KBM-7 (cell line): ENCODE data around the gene ZFHX2.
A peak's percentile ranks its signal among the peaks of the same experiment; 100 is the strongest.

ENCODE experiments used
- DNase-seq: peaks from one replicate; pipeline ENCODE4 v3.0.0-alpha.2; 2015
- in situ Hi-C: fragments of 300-500 bp; cut with MboI; formaldehyde crosslinking; loops from 2 replicates; pipeline ENCODE4 v1.14.3; 2020; ENCODE audit warnings: low sequenced_read_pairs, low pct_unique_long_range_greater_than_20kb, mixed read lengths

The ZFHX2 gene

DNA sequence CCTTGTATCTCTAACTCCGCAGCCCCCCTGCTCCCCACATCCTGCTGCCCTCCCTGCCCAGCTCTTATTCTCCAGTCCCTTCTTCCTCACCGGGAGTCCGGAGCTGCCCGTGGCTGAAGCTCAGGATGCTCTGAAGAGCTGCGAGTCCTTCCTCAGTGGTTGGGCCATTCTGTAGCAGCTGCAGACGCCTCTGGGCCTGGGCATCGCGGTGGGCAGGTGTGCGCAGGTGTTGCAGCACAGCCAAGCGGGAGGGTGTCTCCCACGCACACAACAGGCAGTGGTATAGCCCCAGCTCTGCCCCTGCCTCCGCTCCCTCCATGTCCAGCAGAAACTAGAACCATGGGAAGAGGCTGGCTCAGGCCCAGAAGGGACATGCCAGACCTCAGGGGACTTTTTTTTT is 20.2 kb downstream of the ZFHX2 start:
- no peak for DNase-seq
- in situ Hi-C loops = no loop called here

DNA sequence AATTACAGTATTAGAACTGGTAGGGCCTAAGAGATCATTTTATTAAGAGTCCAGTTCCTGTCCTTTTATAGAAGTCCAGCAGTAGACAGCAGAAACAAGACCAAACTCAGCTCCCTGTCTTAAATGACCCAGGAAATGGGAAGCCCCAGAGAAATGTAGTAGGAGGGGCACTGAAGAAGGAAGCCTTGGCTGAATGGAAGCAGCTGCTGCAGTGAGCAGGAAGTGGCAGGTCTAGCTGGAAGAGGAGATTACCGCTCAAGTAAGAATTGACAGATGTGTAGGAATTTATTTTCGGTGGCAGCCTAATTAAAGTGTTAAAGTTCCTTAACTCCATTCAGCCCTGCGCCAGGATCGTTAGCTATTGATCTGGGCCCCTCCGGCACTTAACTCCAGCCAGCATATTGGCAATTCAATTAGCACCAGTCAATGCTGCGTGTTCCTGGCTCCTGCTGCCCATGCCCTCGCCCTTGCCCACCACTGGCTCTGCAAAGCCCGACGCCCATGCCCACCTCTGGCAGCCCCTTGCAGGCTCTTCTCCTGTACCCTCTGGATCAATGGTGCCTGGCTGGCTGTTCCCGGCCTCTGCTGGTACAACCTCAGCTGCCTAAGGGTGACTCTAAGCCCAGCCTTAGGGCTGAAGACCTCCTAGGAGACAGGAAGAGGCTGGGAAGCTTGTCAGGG is 21.1 kb downstream of the ZFHX2 start:
- in situ Hi-C loops = no loop called here
- DNase-seq = peak; percentile 37

DNA sequence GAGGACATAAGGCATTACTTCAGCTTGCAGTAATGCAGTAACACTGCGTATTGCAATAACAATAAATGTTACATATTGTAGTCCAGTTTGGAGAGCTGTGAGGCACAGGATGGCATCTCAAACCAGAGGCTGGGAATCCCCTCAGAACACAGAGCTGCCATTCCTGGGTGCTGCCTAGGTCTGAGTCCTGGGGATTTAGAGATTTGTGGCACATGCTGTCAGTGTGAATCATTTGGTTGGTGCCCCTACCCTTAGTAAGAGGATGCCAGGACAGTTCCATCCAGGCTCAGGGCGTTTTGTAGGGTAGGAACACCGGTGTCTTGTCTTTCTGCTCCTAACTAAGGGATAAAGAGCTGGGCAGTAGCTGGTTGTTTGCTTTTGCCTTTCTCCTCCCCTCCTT is 22.5 kb downstream of the ZFHX2 start:
- DNase-seq = no peak
- in situ Hi-C loops = no loop called here

DNA sequence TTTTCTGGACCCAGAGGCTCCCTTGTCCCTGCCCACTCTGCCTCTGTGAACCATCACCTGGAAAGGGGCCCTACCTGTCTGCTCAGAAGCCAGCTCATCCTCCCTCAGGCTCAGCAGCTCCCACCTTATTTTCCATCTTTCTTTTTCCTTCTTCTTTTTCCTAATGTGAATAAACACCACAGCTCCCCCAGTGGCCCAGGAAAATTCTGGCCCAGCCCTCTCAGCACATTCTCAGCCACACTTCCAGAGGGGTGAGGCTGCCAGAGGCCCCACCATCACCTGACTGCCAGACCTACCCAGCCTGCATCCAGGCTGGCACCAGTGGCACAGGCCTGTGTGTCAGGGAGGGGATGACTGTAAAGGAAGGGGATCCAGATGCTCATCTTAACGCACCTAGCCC is 23.0 kb downstream of the ZFHX2 start:
- in situ Hi-C loops = no loop called here
- no peak for DNase-seq

DNA sequence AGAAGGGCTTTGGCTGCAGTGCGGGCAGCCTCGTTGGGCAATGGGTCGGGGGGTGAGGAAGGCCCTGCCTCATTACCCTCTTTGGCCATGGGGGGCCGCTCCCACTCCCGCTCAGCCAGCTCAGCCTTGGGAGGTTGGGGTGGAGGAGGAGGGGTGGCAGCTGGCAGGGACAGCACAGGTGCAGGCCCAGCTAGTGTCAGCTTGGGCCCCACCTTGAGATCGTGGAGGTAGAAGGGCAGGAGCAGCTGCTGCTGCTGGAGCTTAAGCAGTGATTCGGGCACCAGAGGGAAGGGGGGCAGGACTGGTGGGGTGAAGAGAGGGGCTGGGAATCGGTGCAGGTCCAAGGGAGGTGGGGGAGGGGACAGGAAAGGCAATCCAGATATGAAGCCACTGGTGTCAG is 26.0 kb downstream of the ZFHX2 start:
- DNase-seq = no peak
- in situ Hi-C loops = no loop called here

DNA sequence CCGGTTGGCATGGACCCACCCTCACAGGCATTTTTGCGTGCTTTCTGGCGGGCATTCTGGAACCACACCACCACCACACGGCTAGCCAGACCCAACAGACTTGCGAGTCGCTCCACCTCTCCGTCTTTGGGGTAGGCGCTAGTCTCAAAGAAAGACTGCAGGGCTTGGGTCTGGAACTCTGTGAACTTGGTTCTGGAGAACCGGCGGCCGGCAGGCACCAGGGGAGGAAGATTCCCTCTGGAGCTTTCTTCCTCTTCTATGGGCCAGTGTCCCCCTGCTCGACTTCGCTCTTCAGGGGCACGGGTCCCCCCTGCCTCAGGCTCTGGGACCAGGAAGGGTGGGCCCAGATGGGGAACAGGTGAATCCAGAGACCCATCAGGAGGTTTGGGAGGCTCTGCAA is 26.6 kb downstream of the ZFHX2 start:
- no peak for DNase-seq
- in situ Hi-C loops = no loop called here

DNA sequence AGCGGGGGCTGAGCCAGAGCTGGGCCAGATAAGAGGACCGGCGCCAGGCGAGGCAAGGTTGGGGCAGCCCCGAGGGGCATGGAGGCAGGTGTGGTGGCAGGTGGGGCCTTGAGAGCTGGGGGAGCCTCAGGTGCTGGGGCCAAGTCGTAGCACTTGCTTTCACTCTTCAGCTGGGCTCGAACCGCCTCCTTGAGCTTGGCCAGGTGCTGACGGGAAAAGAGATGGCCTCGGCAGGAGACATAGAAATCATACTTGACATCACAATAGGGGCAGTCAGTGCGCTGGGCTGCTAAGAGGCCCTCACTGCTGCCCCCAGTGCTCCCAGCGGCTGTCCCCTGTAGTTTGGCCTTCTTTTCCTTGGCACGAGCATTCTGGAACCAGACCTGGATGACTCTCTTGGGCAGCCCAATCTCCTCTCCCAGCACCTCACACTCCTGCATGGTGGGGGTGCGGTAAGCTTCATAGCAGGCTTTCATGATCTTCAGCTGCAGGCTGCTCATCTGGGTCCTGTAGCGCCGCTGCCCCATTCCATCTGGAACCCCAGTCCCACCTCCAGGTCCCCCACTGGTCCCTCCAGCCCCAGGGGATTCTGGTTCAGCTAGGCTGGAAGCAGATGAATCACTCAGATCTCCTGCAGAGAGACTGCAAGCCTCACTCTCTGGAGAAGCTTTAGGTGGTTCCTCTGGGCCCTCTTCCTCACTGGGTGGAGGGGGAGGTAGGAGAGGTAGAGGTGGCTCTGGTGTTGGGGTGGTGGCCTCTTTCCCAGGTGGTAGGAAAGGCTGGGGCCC is 28.1 kb downstream of the ZFHX2 start:
- in situ Hi-C loops = no loop called here

DNA sequence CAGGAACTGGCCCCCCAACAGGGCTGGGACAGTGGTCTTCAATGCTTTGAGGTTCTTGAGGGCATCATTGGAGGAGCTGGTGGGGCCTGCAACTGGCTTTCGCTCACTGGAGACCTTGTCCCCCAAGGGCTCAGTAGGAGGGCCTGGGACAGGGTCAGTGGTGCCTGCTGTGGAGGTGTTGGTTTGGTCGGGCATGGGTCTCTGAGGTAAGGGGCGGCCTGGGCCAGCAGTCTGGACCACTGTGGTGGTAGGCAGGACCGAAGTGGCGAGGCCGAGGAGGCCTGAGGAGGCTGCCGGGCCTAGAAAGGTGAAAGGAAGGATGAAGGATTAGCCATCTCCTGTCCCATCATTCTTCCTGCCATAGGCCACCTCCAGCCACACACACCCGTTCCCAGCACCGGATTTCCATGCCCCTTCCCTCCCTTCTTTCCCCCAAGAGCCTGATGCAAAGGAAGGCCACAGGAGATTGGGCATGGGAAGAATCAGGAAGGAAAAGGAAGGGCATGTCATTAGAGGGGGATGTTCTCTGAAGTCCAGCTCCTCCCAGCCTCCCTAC is 28.8 kb downstream of the ZFHX2 start:
- no peak for DNase-seq
- in situ Hi-C loops = no loop called here

More for the DNA sequence above, 28.1 kb downstream of the ZFHX2 start:
- no peak for DNase-seq

DNA sequence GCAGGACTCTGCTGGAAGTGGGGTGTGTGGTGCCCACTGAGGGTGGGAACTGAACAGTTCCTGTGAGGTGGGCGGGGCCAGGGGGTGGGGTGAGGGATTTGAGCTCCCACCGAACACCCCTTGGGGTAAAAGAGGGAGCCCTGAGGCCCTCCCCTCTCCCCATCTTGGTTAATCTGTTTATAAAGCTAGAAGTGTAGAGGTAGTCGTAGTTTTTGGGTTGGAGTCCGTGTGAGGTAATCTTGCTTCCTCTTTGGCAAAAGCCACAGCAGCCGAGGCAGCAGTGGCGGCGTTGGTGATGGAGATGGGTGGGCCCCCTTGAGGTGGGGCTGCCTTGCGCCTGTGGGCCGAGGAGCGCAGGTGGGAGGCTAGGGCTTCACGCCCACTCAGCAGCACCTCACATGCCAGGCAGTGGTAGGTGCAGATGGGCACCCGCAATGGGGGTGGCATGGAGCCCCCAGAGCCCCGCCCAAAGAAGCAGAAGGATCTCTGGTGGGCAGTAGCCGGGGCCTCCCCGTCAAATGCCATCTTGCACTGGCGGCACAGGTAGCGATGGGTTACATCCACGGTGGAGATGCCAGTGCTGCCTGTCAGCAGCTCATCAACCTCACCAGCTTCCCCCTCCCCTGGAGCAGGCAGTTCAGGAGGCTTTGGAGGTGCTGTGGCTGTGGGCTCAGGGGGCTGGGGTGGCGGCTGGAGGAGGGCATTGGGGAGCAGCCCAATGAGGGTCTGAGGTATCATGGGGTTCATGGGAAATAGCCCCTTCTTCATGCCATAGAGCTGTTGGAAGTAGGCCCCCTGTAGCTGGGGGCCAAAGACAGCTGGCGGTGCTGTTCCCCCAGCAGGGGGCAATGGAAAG is 29.6 kb downstream of the ZFHX2 start:
- DNase-seq = no peak
- in situ Hi-C loops = no loop called here

DNA sequence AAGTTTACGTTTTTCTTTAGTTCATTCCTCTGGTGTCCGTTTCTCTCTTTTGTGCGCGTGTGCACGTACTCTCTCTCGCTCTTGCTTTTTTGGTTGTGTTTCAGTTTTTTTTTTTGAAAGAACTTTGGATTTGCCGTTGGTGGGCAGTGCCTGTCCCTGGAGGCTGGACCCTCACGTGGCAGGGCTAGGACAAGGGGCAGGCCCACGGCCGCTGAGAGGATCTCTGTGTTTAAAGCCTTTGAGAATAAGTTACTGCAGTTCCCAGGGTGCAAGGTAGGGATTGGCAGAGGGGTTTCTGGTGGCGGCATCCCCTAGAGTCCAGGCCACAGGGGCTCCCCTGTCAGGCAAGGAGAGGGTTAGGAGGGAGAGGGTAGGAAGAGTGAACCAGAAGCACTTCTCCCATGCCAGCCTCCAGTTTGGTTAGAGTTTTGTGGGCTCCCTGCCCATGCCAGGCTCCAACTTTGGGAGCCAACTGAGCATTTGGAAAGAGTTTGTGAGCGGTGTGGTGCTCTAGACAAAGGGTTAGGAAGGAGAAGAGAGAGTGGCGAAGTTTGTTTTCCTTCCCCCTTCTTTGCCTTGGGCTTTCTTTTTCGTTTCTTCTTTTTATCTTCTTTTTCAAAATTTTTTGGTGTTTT is 30.5 kb downstream of the ZFHX2 start:
- DNase-seq = no peak
- in situ Hi-C loops = no loop called here

DNA sequence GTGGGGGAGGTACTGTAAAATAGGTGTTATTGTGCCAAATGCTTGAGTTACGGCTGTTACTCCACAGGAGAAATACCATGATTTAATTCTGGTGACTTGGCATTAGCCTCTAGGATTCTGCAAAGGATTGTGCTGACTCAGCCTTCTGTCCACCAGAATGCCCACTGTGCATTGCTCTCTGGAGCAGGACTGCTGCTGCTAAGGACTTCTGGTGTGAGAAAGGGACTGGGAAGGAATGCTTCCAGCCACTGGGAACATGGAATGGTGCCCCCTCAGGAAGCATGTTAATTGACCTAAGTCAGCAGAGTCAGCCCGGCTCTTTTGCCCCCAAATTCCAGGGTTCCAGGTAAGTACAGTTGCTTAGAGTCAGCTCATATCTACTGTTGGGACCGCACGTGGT is 32.9 kb downstream of the ZFHX2 start:
- no peak for DNase-seq
- in situ Hi-C loops = no loop called here

DNA sequence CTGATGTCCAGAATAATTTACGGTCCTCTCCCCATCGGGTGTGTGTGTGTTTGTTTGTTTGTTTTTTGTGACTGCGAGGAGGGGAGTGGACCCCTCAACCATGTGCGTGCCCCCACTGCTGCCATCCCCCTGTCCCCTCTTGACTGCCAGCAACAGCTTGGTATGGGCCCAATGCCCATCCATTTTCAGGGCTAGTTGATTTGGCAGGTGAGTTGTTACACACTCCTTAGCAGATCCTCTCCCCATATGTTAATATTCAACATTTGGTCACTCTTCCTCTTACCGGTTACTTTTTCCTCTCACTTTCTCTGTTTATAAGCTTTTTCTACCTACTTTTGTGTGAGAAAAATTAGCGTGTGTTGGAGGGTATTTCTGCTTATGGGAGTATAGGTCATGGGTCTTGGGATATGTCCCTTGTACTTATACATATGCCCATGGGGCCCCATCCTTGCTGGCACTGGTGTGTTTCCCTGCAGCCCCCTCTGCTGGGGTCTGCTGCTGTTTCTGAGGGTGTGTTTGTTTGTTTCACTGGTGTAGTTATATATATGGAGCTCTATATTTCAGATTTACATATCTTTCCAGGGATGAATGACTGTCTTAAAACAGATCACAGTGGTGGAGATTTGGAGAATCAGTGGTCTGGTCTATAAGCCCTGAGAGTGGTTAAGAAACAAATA is 33.8 kb downstream of the ZFHX2 start:
- in situ Hi-C loops = no loop called here
- no peak for DNase-seq

DNA sequence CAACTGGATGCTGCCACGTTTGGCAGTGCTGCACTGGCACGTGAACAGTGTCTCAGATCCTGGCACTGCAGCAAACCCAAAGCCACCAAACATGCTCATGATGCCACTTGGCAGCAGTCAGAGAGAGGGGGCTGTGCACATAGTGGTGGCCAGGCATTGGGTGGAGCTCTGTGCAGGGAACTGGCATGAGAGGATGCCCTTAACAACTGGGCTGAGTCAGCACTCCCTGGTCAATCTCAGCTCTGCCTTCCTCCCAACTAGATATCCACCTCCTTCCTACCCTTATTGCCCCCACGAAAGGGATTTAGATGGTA is 37.0 kb downstream of the ZFHX2 start:
- no peak for DNase-seq
- in situ Hi-C loops = no loop called here

DNA sequence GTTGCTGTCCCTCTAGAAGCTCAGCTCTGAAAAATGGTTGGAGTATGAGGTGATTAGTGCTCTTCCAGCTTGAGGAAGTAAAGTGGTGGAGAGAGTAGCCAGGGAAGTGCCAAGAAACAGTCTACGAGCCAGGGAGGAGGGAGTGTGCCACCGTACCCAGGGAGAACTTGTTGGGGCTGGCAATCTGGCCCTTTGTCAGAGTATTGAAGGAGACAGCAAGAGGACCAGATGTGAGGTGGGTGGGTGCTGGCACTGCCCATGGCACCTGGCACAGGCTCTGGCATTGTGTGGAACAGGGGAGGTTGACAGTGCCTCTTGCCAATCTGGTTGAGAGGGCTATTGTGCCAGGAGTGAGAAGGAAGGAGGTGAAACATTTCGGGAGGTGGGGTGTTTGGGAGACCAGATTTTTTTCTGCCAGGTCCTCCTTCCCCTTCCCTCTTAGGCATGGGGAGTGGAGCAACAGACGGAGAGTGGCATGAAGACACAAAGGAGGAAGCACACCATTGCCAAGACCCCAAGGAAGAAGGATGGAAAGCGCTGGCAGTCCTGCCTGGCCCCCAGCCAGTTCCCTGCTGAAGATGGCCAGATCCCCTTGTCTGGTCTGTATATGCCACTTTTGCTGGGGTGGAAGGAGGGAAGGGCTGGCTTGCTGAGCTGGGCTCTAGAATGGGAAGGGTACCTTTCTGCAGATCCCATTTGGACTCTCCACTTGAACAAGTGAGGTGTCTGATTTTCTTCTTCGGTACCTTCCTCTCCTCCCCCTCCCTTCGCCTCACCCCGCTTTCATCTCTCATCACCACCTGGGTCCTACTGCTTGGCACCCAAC is 37.5 kb downstream of the ZFHX2 start:
- in situ Hi-C loops = no loop called here
- DNase-seq = no peak

DNA sequence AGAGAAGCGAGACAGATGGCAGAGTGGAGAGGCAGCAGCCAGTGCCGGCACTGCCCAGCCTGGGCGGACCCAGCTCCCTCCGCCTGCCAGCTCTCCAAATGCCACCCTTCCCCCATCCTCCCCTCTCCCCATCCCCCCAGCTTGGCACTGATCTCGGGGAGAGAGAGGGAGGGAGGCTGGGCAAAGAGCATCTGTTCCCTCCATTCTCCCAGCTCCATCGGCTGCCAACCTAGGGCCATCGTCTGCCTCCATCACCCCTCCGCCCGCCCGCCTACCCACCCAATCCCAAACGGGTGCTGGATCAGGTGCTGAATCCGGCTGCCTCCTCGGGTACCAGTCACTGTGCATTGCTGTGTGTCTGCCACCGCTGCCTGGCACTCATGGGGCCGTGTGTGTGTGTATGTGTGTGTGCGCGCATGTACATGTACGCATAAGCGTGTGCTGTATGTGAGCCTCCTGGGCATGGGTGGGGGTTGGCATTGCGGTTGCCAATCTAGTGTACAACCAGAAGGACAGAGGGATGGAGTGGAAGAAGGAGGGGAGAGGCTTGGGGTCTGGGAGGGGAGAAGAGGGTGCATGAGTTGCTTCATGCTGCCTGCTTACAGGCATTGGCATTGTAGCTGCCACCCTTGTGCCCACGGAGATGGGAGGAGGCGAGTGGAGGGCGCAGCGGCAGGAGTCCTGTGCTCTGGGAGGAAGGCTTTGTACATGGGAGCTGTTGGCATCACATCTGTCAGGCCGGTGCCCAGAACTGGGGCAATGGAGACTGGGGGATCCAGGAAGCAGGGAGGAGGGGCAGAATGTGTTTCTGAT is 38.4 kb downstream of the ZFHX2 start:
- no peak for DNase-seq
- in situ Hi-C loops = no loop called here

DNA sequence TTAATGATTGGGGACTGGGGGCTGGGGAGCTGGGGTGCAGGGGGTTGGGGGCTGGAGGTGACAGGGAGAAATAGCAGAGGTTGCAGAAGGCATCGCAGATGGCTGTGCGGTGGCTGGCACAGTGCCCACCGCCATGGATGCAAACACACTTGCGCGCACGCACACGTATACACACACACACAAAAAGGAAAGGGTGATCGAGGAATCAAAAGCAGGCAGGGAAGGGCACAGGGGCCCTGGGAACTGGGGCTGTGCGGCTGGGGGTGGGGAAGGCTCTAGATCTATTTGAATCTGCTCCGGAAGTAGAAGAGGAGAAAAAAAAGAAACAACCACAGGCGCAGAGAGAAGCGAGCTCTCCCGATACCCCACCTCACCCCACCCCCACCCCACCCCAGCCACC is 39.4 kb downstream of the ZFHX2 start:
- no peak for DNase-seq
- in situ Hi-C loops = no loop called here

DNA sequence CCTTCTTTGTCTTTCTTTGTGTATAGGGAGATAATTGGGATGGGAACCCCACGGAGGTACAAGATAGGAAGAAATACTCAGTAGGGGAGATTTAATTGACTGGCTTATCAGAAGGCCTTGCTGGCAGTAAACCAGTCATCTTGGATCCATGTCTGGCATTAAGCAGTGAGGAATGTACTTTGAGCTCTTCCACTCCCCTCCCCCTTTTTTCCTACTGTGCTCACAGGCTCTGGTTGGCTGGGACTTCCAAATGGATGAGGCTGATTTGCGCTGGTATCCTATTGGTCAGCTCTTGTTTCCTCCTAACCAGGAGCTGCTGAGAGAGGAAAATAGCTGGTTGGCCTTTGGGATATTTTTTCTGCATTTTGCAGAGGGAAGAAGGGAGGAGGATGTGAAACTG is 57.3 kb downstream of the ZFHX2 start:
- no peak for DNase-seq
- in situ Hi-C loops = no loop called here
